Measurements from ENCODE around the gene KCNMA1. TPM values are rescaled to one million over a fixed set of nuclear protein-coding genes. Genes with fewer than 3 reads are reported as not detected.

Gene KCNMA1
- total and polyA plus RNA-seq, 9 of the 15 experiments (the other 6 are each of a cell fraction or from before 2014, with no cell fraction given): 0.01 to 0.95 (median 0.15) TPM; not detected in 4

GRCh38 chr10:77416311-77417135, 221.1 kb downstream of the KCNMA1 start:
- ATAC-seq (no peak), DNase-seq (ENCODE audit: extremely low read depth in 1 of 4, low spot score in 3 of 4) (no peak), FAIRE-seq (no peak)
- under 1% methylated on average over 14 of the region's 14 CpGs for WGBS (ENCODE audit: insufficient coverage, low coverage, missing lambda C conversion rate)
- peaks cover 7 to 48% of the 10 kb centered on the region in 2 experiments; a peak in 3 of 5 replicates for H3K27me3 ChIP-seq (ENCODE audit: control insufficient read depth in 2 of 2, insufficient read depth in 2 of 2, low read length in 2 of 2)
- H3K4me1 ChIP-seq (replicated peaks in 1 of 2; ENCODE audit: control insufficient read depth in 2 of 2, insufficient read depth in 2 of 2, low read length in 2 of 2): no peaks in the 10 kb centered on the region
- H3K27ac ChIP-seq (ENCODE audit: extremely low read depth, low read depth, low read length): no peak overlapping the region
- BruUV-seq (replicated peaks): no TSS peak
- H2AFZ ChIP-seq (ENCODE audit: low read depth, low read length): no peak overlapping the region
- H4K20me1 ChIP-seq (replicated peaks; ENCODE audit: control insufficient read depth, insufficient read depth, low read length): peaks cover 7% of the 10 kb centered on the region; the same call in 1 of the 2 replicates
- H3K9me3 ChIP-seq (replicated peaks; ENCODE audit: control insufficient read depth, insufficient read depth, low read depth, low read length): no peaks in the 10 kb centered on the region
- no peaks in the 10 kb centered on the region for H3K79me2 ChIP-seq (ENCODE audit: control insufficient read depth, insufficient read depth, low read length)
- in situ Hi-C loops (cut with MboI): no loop called here
- CTCF ChIA-PET (ENCODE audit: low intra/inter-chr PET ratio): no interaction called here
- POLR2A ChIA-PET: interaction anchor here (0.9 to 1.0 kb wide), 2 partner anchors 10 to 15 kb away, joined by 3 read pairs; no protein-coding TSS in a partner anchor
- intact Hi-C loops (cut with micrococcal nuclease): no loop called here
- no peak overlapping the region for H3K4me2 ChIP-seq (ENCODE audit: insufficient read depth, low read length)
- H3K9ac ChIP-seq (ENCODE audit: insufficient read depth in 1 of 2, low read depth in 2 of 2, low read length in 2 of 2): no peak overlapping the region
- H3K9me1 ChIP-seq (ENCODE audit: control insufficient read depth, insufficient read depth, low read length): no peaks in the 10 kb centered on the region
- TF ChIP-seq MEIS2 (IDR thresholded peaks at IDR 0.05; ENCODE audit: partially characterized antibody) (no peak), SIX5 (IDR thresholded peaks at IDR 0.05; ENCODE audit: borderline replicate concordance in 1 of 2, insufficient read depth in 1 of 2, low read depth in 1 of 2, low read length in 2 of 2) (no peak), RCOR1 (IDR thresholded peaks at IDR 0.05; ENCODE audit: borderline replicate concordance in 1 of 2, low read depth in 2 of 2, low read length in 2 of 2) (no peak), CREBBP (IDR thresholded peaks at IDR 0.05; ENCODE audit: low read depth, low read length) (no peak)
- H3K36me3 ChIP-seq (ENCODE audit: control insufficient read depth, insufficient read depth, low read length): no peaks in the 10 kb centered on the region
- no peak overlapping the region for H3K4me3 ChIP-seq
